MM.1S (cell line): Measurements from ENCODE around the gene OGFR.

Experiments
- DNase-seq: peaks from one replicate; pipeline ENCODE4 v3.0.0-alpha.2; 2015
- H2AFZ ChIP-seq: fragments of 300-600 bp; sonication (generic); 2 replicates; pipeline ENCODE4 v1.6.0; 2016; ENCODE audit warnings: antibody characterized with exemption, low read length
- H3F3A ChIP-seq: fragments of 300-600 bp; sonication (generic); 2 replicates; pipeline ENCODE4 v1.6.1; 2016; ENCODE audit warnings: mild to moderate bottlenecking, antibody characterized with exemption, low read length, moderate library complexity, mixed read lengths; ENCODE audit not compliant: insufficient read depth
- H3K27ac ChIP-seq: fragments of 300-600 bp; sonication (generic); 2 replicates; pipeline ENCODE4 v1.5.1; 2016; ENCODE audit warnings: mild to moderate bottlenecking, low read length
- H3K27me3 ChIP-seq: fragments of 300-600 bp; sonication (generic); replicated peaks from 2 replicates; pipeline ENCODE4 v1.6.0; 2016; ENCODE audit warnings: low read length; ENCODE audit not compliant: insufficient read depth
- H3K36me3 ChIP-seq: fragments of 300-600 bp; sonication (generic); replicated peaks from 2 replicates; pipeline ENCODE4 v1.6.1; 2016; ENCODE audit warnings: mild to moderate bottlenecking, low read length, mixed read lengths; ENCODE audit not compliant: insufficient read depth
- H3K4me1 ChIP-seq: fragments of 300-600 bp; sonication (generic); 2 replicates; pipeline ENCODE4 v1.6.1; 2016; ENCODE audit warnings: low read length, mixed read lengths
- H3K4me2 ChIP-seq: fragments of 300-600 bp; sonication (generic); 2 replicates; pipeline ENCODE4 v1.6.0; 2016; ENCODE audit warnings: low read depth, low read length
- H3K4me3 ChIP-seq: fragments of 300-600 bp; sonication (generic); 2 replicates; pipeline ENCODE4 v1.5.1; 2016; ENCODE audit warnings: low read length, mixed read lengths
- H3K79me2 ChIP-seq: fragments of 300-600 bp; sonication (generic); 2 replicates; pipeline ENCODE4 v1.6.1; 2016; ENCODE audit warnings: mixed run types, low read length, mixed read lengths
- H3K9ac ChIP-seq: fragments of 300-600 bp; sonication (generic); 2 replicates; pipeline ENCODE4 v1.6.1; 2016; ENCODE audit warnings: low read length, mixed read lengths
- H3K9me2 ChIP-seq: fragments of 300-600 bp; sonication (generic); replicated peaks from 2 replicates; pipeline ENCODE4 v1.6.1; 2016; ENCODE audit warnings: mild to moderate bottlenecking, low read length, mixed read lengths; ENCODE audit not compliant: insufficient read depth
- H3K9me3 ChIP-seq: fragments of 300-600 bp; sonication (generic); replicated peaks from 2 replicates; pipeline ENCODE4 v1.6.1; 2016; ENCODE audit warnings: mild to moderate bottlenecking, low read length, mixed read lengths; ENCODE audit not compliant: insufficient read depth
- H4K20me1 ChIP-seq: fragments of 300-600 bp; sonication (generic); 2 replicates; pipeline ENCODE4 v1.6.1; 2016; ENCODE audit warnings: mild to moderate bottlenecking, low read length, moderate library complexity, mixed read lengths; ENCODE audit not compliant: insufficient read depth
- EZH2 ChIP-seq: fragments of 300-600 bp; sonication (generic); optimal IDR thresholded peaks from 2 replicates; pipeline ENCODE3; 2017; ENCODE audit warnings: low read depth, mild to moderate bottlenecking, antibody characterized with exemption, low read length, mixed read lengths
- EZH2phosphoT487 ChIP-seq: fragments of 300-600 bp; sonication (generic); IDR thresholded peaks from 2 replicates; pipeline ENCODE4 v1.6.1; 2018; ENCODE audit warnings: antibody characterized with exemption, low read length
- TF ChIP-seq, protein P1 (sequence below): fragments of 300-600 bp; sonication (generic); IDR thresholded peaks from 2 replicates; pipeline ENCODE4 v1.5.1; 2016; ENCODE audit warnings: antibody characterized with exemption, low read length, mixed read lengths

The OGFR gene

GRCh38 chr20:62832212-62832922, 27.7 kb downstream of the OGFR start:
- no peak for TF ChIP-seq EZH2phosphoT487
- TF ChIP-seq, protein P1, sequence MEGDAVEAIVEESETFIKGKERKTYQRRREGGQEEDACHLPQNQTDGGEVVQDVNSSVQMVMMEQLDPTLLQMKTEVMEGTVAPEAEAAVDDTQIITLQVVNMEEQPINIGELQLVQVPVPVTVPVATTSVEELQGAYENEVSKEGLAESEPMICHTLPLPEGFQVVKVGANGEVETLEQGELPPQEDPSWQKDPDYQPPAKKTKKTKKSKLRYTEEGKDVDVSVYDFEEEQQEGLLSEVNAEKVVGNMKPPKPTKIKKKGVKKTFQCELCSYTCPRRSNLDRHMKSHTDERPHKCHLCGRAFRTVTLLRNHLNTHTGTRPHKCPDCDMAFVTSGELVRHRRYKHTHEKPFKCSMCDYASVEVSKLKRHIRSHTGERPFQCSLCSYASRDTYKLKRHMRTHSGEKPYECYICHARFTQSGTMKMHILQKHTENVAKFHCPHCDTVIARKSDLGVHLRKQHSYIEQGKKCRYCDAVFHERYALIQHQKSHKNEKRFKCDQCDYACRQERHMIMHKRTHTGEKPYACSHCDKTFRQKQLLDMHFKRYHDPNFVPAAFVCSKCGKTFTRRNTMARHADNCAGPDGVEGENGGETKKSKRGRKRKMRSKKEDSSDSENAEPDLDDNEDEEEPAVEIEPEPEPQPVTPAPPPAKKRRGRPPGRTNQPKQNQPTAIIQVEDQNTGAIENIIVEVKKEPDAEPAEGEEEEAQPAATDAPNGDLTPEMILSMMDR, result peak; percentile 14
- peak overlapping the region; percentile 66 for H2AFZ ChIP-seq
- no peaks in the 10 kb centered on the region for H3K36me3 ChIP-seq
- H3F3A ChIP-seq, result peaks cover 13% of the 10 kb centered on the region
- peaks cover 62% of the 10 kb centered on the region for H3K27me3 ChIP-seq
- H3K79me2 ChIP-seq, result no peaks in the 10 kb centered on the region
- no peaks in the 10 kb centered on the region for H4K20me1 ChIP-seq
- no peaks in the 10 kb centered on the region for H3K9me3 ChIP-seq
- no peaks in the 10 kb centered on the region for H3K9me2 ChIP-seq
- peaks cover 10% of the 10 kb centered on the region for H3K4me1 ChIP-seq
- H3K4me3 ChIP-seq, result peak overlapping the region; percentile 25; the same call in 1 of the 2 replicates
- no peak overlapping the region for H3K9ac ChIP-seq
- peak overlapping the region; percentile 72 for H3K4me2 ChIP-seq
- peak; percentile 79 for DNase-seq
- no peak overlapping the region for H3K27ac ChIP-seq

GRCh38 chr20:62832951-62833391, 28.3 kb downstream of the OGFR start:
- TF ChIP-seq EZH2, result no peak
- TF ChIP-seq, protein P1, result no peak
- no peak for TF ChIP-seq EZH2phosphoT487
- H4K20me1 ChIP-seq, result no peaks in the 10 kb centered on the region
- peak overlapping the region; percentile 72 for H3K4me2 ChIP-seq
- no peaks in the 10 kb centered on the region for H3K36me3 ChIP-seq
- peaks cover 10% of the 10 kb centered on the region for H3K4me1 ChIP-seq
- H3K9me3 ChIP-seq, result no peaks in the 10 kb centered on the region
- peak overlapping the region; percentile 66 for H2AFZ ChIP-seq
- peak overlapping the region; percentile 25; the same call in 1 of the 2 replicates for H3K4me3 ChIP-seq
- peaks cover 13% of the 10 kb centered on the region for H3F3A ChIP-seq
- H3K9ac ChIP-seq, result no peak overlapping the region
- no peaks in the 10 kb centered on the region for H3K79me2 ChIP-seq
- peaks cover 57% of the 10 kb centered on the region for H3K27me3 ChIP-seq
- no peak overlapping the region for H3K27ac ChIP-seq
- DNase-seq, result no peak
- no peaks in the 10 kb centered on the region for H3K9me2 ChIP-seq

GRCh38 chr20:62834967-62835730, 30.5 kb downstream of the OGFR start:
- no peaks in the 10 kb centered on the region for H3K9me3 ChIP-seq
- H3K79me2 ChIP-seq, result no peaks in the 10 kb centered on the region
- no peak for DNase-seq
- no peaks in the 10 kb centered on the region for H4K20me1 ChIP-seq
- H2AFZ ChIP-seq, result no peak overlapping the region
- TF ChIP-seq EZH2phosphoT487 (no peak), EZH2 (no peak)
- TF ChIP-seq, protein P1, result no peak
- no peak overlapping the region for H3K4me2 ChIP-seq
- peaks cover 13% of the 10 kb centered on the region for H3F3A ChIP-seq
- peaks cover 43% of the 10 kb centered on the region for H3K27me3 ChIP-seq
- peaks cover 10% of the 10 kb centered on the region for H3K4me1 ChIP-seq
- H3K27ac ChIP-seq, result no peak overlapping the region
- H3K4me3 ChIP-seq, result no peak overlapping the region
- H3K9me2 ChIP-seq, result no peaks in the 10 kb centered on the region
- no peaks in the 10 kb centered on the region for H3K36me3 ChIP-seq
- no peak overlapping the region for H3K9ac ChIP-seq
